Myometrial cell (primary cell): Measurements from ENCODE around the gene PLA1A. TPM values are rescaled to one million over a fixed set of nuclear protein-coding genes. Genes with fewer than 3 reads are reported as not detected.

Source experiments
- total RNA-seq: library from RNA; depleted of rRNA; stranded (reverse); fragments of >200 nt; gene quantifications from 2 replicates; pipeline ENCODE4 v1.2.3, GENCODE V29; 2015

PLA1A gene
- total RNA-seq, result 0.18 TPM in 1 of 2 replicates, not detected in the other

GRCh38 chr3:119597548-119598288 is at the start of gene PLA1A:
Gene PLA1A, plus strand, starts transcription at chr3:119597885. Its CDS starts 29 bp downstream, at chr3:119597914.

GRCh38 chr3:119559441-119559963 is 38.2 kb upstream of the PLA1A start, which contains the start of gene CD80:
Gene CD80, minus strand, starts transcription at chr3:119559614. Its CDS starts 1,886 bp downstream, at chr3:119557728.

GRCh38 chr3:119579366-119580066 is 18.2 kb upstream of the PLA1A start, which contains the start of gene ADPRH:
Gene ADPRH, plus strand, starts transcription at chr3:119579492. Its CDS starts 2,678 bp downstream, at chr3:119582170.

GRCh38 chr3:119660474-119661440 is 63.1 kb downstream of the PLA1A start, which contains the start of gene POPDC2:
Gene POPDC2, minus strand, starts transcription at chr3:119660589. Its CDS starts 166 bp downstream, at chr3:119660423.

GRCh38 chr3:119676771-119677640 is 79.3 kb downstream of the PLA1A start, which contains the start of gene COX17:
Gene COX17, minus strand, starts transcription at chr3:119677406. Its CDS starts 96 bp downstream, at chr3:119677310.

Other genes starting within 250 kb of the PLA1A start
- 45.0 and 62.2 TPM in 2 replicates for gene TMEM39A, start 134.3 kb upstream of the PLA1A start, total RNA-seq
- 18.8 and 20.2 TPM in 2 replicates for gene POGLUT1, start 128.9 kb upstream of the PLA1A start, total RNA-seq
- gene TIMMDC1, start 99.3 kb upstream of the PLA1A start, total RNA-seq, result 53.2 and 61.7 TPM in 2 replicates
- gene CD80, start 38.3 kb upstream of the PLA1A start, total RNA-seq, result not detected in 2 replicates
- 6.1 and 6.9 TPM in 2 replicates for gene ADPRH, start 18.4 kb upstream of the PLA1A start, total RNA-seq
- gene POPDC2, start 62.7 kb downstream of the PLA1A start, total RNA-seq, result 0.35 TPM in 1 of 2 replicates, not detected in the other
- gene COX17, start 79.5 kb downstream of the PLA1A start, total RNA-seq, result 17.7 and 19.3 TPM in 2 replicates
- under 0.01 TPM in 1 of 2 replicates, not detected in the other for gene CFAP91, start 105.1 kb downstream of the PLA1A start, total RNA-seq
- gene NR1I2, start 184.2 kb downstream of the PLA1A start, total RNA-seq, result not detected in 2 replicates